ENCODE results near the gene ARPP21. TPM values are rescaled to one million over a fixed set of nuclear protein-coding genes. Genes with fewer than 3 reads are reported as not detected.

Gene ARPP21
- total RNA-seq, 1 experiment from 2014 or later, result not detected

DNA sequence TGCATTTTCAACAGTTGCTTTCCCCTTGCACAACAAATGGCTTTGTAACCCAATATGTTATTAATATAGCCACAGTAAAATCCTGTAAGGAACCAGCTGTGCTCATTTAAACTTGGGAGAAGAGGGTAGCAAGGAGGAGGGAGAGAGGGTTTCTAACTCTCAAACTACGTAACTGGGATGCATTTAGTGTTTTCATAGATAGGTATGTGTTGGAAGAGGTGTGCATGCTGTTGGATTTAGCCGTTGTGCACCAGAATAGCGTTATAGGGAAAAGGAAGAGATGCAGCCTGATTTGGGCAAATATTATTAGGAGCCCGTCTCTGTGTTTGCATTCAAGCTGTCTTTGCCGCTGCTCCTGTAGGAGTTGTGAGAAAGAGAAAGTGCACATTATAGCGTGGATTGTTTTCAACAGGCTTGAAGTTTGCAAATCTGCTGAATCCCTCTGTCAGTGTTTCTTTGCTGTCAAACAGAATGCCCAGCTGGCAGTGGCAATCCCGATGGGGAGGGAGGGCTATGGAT is 39.4 kb downstream of the ARPP21 start (continued):
- TF ChIP-seq, protein P1, sequence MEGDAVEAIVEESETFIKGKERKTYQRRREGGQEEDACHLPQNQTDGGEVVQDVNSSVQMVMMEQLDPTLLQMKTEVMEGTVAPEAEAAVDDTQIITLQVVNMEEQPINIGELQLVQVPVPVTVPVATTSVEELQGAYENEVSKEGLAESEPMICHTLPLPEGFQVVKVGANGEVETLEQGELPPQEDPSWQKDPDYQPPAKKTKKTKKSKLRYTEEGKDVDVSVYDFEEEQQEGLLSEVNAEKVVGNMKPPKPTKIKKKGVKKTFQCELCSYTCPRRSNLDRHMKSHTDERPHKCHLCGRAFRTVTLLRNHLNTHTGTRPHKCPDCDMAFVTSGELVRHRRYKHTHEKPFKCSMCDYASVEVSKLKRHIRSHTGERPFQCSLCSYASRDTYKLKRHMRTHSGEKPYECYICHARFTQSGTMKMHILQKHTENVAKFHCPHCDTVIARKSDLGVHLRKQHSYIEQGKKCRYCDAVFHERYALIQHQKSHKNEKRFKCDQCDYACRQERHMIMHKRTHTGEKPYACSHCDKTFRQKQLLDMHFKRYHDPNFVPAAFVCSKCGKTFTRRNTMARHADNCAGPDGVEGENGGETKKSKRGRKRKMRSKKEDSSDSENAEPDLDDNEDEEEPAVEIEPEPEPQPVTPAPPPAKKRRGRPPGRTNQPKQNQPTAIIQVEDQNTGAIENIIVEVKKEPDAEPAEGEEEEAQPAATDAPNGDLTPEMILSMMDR (IDR thresholded peaks at IDR 0.05), result no peak
- no peak for TF ChIP-seq CREB1 (CRISPR knock-in tag; IDR thresholded peaks at IDR 0.05)
- no peak for TF ChIP-seq GRHL2 (CRISPR knock-in tag; IDR thresholded peaks at IDR 0.05; ENCODE audit: insufficient replicate concordance, severe bottlenecking)
- no peak for TF ChIP-seq HMGA2 (CRISPR knock-in tag; IDR thresholded peaks at IDR 0.05)
- no peak for TF ChIP-seq EMX1 (CRISPR knock-in tag; IDR thresholded peaks at IDR 0.05)
- no peak for TF ChIP-seq GTF2I (CRISPR knock-in tag; conservative IDR thresholded peaks at IDR 0.05)
- TF ChIP-seq, protein P2, sequence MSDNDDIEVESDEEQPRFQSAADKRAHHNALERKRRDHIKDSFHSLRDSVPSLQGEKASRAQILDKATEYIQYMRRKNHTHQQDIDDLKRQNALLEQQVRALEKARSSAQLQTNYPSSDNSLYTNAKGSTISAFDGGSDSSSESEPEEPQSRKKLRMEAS (CRISPR knock-in tag; IDR thresholded peaks at IDR 0.05), result no peak

DNA sequence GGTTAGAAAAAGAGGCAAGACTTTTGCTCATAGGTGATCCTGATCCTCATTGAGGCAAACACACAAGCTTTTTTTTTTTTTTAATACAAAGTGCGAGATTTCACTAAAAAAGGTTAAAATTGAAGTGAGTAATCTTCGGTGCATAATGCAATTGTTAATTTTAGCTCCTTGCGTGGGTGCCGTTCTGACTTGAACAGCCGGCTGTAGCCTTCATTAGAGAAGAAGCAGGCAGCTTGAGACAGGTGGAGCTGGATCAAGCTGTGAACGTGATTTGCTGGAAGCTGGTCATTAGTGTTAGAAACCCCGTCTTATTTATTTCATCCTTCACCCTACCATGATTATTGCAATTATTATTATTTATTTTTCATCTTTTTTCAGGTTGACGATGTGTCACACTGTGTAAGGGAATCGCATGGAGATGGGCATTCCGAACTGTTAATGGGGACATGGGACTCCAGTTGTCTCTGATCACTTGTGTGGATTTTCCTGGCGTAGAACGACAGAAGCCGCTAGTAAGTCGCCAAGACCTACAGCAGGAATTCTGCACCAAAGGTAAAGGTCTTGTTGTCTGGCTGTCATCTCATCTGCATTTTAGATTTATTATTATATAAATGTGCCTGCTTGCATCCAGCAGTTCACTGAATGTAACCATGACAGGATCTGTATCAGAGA is 40.2 kb downstream of the ARPP21 start:
- ChIA-PET POLR2A (no interaction called here), CTCF (no interaction called here)
- TF ChIP-seq TEAD1 (CRISPR knock-in tag; IDR thresholded peaks at IDR 0.05) (no peak), FOXK1 (CRISPR knock-in tag; IDR thresholded peaks at IDR 0.05) (no peak), SP1 (CRISPR knock-in tag; conservative IDR thresholded peaks at IDR 0.05) (no peak), ZNF263 (CRISPR knock-in tag; IDR thresholded peaks at IDR 0.05; ENCODE audit: low read depth) (no peak), ESRRA (CRISPR knock-in tag; IDR thresholded peaks at IDR 0.05; ENCODE audit: borderline replicate concordance) (no peak), KAT7 (CRISPR knock-in tag; IDR thresholded peaks at IDR 0.05; ENCODE audit: borderline replicate concordance) (no peak), ETV6 (CRISPR knock-in tag; IDR thresholded peaks at IDR 0.05) (no peak)
- TF ChIP-seq, protein P3, sequence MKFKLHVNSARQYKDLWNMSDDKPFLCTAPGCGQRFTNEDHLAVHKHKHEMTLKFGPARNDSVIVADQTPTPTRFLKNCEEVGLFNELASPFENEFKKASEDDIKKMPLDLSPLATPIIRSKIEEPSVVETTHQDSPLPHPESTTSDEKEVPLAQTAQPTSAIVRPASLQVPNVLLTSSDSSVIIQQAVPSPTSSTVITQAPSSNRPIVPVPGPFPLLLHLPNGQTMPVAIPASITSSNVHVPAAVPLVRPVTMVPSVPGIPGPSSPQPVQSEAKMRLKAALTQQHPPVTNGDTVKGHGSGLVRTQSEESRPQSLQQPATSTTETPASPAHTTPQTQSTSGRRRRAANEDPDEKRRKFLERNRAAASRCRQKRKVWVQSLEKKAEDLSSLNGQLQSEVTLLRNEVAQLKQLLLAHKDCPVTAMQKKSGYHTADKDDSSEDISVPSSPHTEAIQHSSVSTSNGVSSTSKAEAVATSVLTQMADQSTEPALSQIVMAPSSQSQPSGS (CRISPR knock-in tag; IDR thresholded peaks at IDR 0.05; ENCODE audit: borderline replicate concordance, low read depth), result no peak
- TF ChIP-seq, protein P4, sequence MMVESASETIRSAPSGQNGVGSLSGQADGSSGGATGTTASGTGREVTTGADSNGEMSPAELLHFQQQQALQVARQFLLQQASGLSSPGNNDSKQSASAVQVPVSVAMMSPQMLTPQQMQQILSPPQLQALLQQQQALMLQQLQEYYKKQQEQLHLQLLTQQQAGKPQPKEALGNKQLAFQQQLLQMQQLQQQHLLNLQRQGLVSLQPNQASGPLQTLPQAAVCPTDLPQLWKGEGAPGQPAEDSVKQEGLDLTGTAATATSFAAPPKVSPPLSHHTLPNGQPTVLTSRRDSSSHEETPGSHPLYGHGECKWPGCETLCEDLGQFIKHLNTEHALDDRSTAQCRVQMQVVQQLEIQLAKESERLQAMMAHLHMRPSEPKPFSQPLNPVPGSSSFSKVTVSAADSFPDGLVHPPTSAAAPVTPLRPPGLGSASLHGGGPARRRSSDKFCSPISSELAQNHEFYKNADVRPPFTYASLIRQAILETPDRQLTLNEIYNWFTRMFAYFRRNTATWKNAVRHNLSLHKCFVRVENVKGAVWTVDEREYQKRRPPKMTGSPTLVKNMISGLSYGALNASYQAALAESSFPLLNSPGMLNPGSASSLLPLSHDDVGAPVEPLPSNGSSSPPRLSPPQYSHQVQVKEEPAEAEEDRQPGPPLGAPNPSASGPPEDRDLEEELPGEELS (CRISPR knock-in tag; IDR thresholded peaks at IDR 0.05), result no peak
- TF ChIP-seq, protein P5, sequence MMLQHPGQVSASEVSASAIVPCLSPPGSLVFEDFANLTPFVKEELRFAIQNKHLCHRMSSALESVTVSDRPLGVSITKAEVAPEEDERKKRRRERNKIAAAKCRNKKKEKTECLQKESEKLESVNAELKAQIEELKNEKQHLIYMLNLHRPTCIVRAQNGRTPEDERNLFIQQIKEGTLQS (CRISPR knock-in tag; conservative IDR thresholded peaks at IDR 0.05), result no peak
- ATAC-seq (no peak), DNase-seq (ENCODE audit: low spot score) (no peak)
- H3K27ac Mint-ChIP-seq, result no peak overlapping the region
- H3K9me3 Mint-ChIP-seq, result no peaks in the 10 kb centered on the region
- H3K4me3 Mint-ChIP-seq, result no peak overlapping the region
- H3K27me3 Mint-ChIP-seq (ENCODE audit: low read depth), result no peaks in the 10 kb centered on the region
- H3K4me1 Mint-ChIP-seq, result peaks cover 3% of the 10 kb centered on the region; the same call in 1 of the 2 replicates
- H3K36me3 Mint-ChIP-seq, result no peaks in the 10 kb centered on the region

Data from WTC11 (cell line).